GM19452 (cell line): ENCODE results near the gene FTH1.
"Not testable (repeated sequence)": the region's sequence is repeated elsewhere in the genome, so short reads cannot be mapped to it uniquely, and the experiment has no call there.

ENCODE experiments used
- ATAC-seq: cut with Tn5 transposase; IDR thresholded peaks from one replicate; pipeline ENCODE4 v1.9.1; 2021; ENCODE audit not compliant: unreplicated experiment

The FTH1 gene

DNA sequence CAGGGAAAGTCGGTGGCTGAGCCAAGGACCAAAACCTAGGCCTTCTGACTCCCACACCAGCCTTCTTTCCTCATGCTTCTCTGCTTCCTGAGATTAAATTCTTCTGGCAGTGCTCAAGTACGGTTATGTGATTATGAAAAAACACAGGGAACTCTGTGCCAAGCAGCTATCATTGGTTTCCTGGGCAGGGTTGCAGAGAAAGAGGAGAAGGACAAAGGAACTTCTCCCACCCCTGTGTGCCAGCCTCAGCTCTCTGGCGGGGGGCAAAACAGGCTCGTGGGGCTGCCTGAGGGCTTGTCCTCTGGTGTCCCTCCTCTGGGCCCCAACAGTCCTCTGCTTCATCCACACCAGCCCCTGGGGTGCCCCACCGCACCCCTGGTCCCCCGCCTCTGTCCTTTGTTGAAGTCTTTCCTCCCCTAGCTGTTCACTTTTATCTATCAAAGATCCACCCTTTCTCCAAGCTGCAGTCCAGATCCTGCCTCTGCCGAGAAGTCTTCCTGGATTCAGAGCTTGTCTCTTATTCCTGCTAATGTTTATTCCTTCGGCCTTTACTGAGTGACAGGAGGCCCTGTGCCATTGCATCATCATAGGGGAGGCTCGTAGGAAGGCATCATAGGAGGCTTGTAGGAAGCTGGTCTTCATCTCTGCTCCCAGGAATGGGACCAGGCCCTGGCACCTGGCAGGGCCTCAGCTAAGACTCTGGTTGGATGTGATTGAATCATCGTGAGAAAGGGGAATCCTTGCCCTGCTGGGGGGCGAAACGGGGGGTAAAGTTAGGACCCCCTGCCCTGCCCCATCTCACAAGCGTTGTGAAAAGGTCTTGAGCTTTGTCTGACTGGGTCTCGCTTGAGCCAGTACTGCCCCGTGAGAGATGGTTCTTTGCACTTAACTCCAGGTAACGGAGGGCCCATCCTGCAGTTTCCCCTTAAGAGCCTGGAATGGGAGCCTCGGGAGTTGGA lies 11.5 kb upstream of the FTH1 start:
- no peak for ATAC-seq

DNA sequence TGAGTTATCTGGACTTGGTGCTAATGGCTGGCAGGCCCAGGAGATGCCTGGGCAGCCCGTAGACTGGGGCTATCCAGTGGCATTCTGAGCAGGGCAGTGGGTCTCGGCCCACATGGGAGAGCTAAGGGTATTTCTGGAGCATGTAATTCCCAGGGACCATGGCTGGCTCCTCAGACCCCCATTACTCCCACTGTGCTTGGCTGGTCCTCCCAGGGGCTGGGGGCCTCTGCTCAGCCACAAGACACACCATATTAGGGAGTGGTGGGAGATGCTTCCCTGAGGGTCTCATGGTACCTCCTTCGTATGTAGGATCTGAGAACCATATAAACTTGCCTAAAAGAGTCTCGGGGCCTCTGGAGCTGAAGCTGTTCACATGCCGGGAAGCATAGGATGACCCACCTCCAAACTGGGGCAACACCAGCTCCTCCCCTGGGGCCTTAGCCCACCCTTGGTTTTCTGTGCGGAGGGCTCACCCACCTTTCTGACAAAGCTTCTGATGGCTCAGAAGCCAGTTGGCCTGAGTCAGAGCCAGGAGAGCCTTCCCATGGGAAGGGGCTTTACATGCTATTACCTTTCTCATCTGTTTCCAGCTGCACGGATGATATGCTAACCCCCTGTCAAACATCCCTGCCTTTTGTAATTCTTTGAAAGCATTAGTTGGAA lies 9.5 kb upstream of the FTH1 start:
- ATAC-seq: no peak

DNA sequence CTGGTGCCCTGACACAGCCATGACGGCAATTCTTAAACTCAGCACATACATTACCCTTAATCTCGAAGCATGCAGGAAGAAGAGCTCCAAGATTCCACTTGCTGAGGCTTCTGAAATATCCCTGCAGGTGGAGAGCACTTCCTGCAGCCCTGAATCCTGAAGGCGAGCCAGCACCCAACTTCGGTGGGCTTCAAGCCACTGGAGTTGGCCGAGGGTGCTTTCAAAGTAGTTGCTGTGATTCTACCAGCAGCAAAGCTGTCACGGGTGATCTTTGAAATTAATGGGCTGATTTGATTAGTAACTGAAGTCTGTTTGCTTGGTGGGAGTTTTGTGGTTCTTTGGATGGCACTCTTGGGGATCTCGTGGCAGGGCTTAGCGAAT lies 9.0 kb upstream of the FTH1 start:
- ATAC-seq: no peak

DNA sequence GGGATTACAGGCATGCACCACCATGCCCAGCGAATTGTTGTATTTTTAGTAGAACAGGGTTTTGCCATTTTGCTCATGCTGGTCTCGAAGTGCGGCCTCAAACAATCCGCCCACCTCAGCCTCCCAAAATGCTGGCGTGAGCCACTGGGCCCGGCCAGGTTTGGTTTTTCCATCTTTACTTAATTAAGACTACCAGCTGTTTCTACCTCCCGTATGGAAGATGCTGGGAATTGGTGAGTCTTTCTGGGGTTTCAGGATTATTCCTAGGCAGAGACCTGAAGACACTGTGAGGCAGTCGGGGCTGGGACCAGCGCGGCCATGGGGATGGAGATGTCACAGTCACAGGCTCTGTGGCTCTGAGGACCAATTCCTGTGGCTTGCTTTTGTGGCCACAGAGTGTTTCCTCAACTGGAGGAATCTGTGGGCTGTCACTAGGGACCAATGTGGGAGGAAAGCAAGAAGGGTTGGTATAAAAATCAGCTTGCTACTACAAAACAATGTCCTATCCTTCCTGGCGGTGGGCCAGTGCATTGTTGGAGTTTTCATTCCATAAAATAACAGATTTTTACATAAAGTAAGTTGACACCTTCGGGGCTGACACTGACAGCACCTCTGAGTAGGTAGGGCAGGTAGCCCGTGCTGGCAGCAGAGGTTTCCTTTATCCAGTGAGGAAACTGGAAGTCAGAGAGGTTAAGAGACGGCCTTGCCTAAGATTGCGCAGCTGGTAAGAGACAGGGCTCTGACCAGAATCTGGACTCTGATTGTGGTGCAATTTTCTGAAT lies 8.4 kb upstream of the FTH1 start:
- no peak for ATAC-seq

DNA sequence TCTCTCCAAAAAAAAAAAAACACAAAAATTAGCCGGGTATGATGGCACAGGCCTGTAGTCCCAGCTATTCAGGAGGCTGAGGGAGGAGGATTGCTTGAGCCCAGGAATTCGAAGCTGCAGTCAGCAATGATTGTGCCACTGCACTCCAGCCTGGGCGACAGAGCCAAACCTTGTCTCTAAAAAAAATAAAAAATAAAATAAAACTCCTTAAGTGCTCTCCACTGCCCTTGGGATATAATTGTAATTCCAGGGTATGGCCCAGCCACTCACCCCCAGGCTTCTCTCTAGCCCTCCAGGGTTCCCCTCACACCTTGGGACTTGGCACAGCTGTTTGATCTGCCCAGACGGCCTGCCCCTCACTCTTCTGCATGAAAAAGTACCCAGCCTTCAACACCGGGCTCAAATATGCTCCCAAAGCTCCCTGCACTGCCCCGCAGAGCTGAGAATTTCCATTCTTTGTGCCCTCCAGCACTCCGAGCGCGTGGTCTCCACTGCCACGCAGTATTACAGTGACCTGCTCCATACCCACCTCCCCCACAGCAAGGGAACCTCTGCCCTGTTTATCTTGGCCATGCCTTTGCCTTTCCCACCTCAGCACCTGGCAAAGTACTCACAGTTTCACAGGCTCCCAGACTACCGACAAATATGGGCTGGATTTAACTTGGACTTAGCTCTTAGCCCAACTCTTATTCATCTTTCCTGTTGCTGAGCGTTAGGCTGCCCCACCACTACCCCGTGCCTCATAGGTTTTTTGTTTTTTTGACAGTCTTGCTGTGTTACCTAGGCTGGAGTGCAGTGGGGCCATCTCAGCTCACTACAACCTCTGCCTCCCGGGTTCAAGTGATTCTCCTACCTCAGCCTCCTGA lies 7.6 kb upstream of the FTH1 start:
- no peak for ATAC-seq

DNA sequence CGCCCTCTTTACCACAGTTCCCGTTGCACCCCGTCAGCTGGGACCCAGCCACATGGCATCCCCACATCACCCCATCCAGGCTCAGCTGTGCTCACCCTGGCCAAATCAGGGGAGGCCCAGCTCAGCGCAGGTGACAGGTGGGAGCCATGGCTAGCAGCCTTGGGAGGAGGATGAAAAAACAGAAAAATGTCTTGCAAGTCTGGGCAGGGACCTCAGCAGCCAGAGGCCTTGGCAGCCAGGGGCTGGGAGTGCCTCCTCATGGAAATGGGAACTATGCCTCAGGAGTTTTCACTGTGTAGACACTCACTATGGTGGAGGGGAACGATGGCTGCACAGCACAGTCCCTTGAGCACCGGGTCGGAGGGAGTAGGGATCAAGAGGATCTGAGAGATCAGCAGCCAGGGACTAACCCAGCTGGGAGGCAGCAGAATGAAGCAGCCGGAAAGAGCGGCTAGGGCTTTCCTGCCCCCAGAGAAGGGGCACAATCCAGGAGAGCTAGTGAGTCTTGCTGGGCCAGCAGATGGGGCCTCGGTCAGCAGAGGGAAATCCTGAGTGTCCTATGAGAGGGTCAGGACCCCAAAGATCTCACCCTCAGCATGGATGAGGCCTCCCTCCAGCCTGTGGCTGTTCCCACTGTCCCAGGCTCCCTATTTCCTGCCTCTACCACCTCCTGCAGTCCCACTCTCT lies 6.2 kb upstream of the FTH1 start:
- ATAC-seq: no peak

DNA sequence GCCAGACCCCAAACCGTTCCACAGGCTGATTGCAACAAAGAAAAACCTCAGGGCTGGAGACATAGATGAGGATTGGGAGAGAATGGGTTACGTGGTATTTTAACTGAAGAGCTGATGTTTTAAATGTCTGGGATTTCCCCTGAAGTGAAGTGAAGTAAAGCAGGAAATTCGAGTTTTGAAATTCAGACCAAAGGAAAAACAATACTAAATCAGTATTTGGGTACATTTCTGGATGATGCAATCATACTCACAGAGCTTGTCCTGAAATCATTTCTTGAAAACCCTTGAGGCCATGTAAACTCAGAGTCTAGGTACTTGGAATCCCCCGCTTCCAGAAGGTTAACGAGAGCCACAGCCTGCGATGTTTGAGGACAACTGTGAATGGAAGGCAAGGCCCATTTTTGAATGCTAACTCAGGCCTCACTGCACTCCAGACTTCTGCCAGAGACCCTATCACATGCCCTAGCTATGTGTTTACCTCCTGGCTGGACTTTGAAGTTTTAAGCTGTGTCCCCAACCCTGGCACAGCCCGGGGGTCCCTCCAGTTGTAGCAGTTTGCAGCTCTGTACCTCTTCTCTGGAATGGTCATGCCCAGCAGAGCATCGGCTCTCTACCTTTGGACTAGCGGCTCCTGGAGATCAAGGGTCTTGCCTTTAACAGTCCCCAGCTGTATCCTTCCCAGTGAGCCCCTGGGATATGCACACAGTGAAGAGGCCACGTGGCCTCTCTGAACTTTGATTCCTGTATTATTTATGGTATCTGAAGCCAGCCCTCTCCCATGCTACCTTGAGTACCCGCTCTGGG lies 5.4 kb upstream of the FTH1 start:
- no peak for ATAC-seq

DNA sequence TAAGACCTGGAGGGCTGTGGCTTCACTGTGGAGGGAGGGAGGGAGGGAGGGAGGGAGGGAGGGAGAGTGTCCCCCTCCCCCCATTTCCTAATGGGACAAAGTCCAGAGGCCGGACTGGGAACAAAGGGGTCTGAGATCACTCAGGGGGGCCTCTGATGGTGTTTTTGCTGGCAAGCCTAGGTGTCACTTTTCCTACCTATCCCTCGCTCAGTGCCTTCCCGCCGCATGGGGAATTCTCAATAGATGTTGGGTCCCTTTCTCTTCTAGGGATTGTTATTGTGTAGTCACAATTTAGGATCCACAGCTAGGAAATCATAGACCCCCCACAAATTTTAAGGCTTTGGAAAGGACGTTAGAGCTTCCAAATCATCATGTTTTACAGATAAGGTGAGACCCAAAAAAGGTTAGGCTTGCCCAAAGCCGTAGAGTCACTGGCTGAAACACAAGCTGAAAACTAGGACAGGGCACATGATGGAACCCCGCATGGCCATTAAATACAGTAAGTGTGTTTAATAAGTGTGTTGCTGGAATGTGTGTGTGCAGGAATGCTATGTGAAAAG lies 4.8 kb upstream of the FTH1 start:
- ATAC-seq: no peak

DNA sequence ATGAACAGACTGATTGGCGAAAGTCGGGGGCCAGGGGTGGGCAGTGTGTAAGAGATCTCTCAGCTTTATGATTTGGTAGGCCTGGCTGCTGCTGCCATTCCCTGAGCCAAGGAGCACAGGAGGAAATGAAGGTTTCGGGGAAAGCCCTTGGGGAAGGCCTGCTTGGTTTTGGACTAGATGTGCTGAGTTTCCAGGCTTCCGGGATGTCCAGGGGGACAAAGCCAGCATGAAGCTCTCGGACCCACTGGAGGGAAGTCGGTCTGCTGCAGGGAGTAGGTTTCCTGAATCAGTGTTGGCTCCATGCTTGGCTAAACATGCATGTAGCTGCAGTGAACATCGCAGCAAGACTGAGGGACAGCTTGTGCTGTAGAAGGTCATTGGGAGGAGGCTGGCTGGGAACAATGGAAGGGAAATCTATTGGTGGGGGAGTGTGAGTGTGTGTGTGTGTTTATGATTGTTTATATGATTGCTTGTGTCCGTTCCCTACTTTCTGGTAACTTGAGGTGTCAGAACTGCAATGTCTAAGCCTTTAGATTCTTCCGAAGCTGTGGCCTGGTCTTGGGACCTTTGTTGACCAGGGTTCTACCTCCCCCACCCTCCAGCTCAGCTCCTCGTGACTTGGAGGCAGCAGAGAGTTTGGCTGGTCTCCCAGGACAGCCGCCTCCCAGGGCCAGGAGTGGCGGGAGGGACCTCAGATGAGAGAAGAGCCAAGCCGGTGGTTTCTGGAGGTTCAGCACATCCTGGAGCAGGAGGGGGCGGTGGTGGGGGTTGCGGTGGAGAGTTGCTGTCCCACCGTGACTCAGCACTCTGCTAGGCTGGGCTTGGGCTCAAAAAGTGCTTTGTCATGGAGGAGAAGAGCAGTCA lies 4.0 kb upstream of the FTH1 start:
- ATAC-seq: no peak

DNA sequence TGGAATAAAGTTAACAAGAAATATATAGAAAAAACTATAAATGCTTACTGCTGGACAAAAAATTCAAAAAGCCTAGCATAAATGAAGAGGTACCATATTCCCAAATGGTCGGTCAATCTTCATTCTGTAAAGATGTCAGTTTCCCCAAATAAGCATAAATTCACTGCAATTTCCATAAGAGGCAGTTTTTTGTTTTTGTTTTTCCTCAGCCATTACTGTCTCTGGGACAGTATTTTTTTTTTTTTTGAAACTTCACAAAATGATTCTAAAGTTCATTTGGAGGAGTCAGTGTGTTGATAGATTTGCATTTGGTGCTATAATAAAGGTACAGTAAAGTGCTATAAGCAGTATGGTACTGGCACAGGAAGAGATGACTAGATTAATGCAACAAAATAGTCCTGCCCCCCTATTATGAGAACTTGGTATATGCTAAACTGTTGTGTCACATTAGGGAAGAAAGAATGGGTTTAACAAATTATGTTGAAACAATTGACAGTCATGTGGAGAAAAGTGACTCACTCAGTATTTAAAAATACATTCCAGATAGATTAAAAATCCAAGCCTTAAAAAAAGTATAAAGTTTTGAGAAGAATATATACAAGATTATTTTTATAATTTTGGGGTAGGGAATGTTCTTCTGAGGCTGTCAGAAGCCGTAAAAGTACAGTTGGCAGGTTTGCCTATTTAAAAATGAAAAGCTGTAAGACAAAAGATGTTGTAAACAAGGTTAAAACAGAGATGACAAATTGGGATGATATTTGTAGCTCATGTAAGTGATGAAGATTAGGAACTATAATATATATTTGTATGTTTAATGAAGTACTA lies 2.6 kb upstream of the FTH1 start:
- no peak for ATAC-seq

DNA sequence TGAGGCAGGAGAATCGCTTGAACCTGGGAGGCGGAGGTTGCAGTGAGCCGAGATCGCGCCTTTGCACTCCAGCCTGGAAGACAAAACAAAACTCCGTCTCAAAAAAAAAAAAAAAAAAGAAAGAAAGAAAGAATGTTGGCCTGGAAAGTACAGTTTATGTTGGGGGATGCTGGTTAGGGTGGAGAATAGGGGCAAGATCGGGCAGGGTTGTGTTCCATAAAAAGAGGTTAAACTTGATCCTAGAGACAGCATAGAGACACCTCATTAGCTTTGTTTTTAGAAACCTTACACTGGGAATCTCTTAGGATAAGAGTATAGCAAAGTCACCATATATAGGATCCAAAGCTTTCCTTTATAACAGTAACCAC lies 1.9 kb upstream of the FTH1 start:
- ATAC-seq: no peak

DNA sequence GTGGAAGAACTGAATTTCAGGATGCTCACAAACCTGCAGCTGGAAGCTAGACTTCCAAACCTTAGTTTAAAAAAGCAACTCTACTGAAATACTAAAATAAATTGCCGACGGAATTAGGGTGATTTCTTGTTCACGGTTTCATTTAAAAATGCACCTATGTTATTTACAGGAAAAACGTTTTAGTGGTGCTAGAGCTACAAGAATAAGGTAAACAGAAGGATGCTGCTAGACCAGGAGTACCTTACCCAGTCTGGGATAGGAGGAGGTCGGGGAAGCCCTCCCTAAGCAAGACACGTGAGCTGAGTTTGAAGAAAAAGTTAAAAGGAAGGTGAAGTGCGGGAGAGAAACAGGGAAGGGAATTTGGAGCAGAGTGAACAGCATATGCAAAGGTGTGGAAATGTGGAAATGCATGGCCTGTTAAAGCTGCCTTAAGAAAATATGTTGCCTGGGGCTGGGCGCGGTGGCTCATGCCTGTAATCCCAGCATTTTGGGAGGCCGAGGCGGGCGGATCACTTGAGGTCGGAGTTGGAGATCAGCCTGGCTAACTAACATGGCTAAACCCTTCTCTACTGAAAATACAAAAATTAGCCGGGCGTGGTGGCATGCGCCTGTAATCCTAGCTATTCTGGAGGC lies 1.4 kb upstream of the FTH1 start:
- ATAC-seq: no peak

DNA sequence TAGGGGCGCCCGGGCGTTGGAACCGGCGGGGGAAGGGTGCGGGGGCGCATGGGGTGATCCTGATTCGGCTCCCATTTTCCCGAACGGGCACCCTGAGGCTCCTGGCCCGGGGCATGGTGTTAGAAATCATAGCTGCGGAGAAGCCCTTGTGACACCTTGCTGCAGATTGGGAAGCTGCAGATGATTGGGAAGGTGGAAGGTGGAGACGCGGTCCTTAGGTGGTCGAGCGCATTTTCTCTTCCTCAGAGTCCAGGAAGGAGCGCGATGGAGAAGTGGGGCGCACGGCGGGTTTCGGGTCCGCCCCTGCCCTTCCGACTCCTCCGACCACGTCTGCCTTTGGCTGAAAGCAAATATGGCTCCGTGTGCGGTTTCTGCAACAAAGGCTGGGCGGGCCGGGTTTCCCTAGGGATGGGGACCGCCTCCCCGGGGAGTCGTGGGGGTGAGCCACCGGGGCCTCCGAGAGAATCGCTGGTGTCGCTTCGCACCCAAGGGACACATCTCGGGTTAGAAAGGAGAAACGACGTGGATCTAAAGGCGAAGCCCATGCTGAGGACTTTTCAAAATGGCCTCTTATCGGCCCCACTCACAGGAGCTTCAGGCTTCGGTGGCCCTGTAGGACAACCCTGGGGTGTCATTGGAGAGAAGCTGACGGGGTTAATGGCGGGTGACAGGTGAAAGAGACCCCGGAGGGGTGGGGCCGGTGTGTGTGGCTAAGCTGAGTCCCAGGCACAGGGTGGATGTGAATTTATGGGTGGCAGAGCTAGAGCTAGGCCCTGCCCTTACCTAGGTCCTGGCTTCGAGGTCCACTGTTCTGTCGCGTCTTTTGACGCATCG lies 707 bp upstream of the FTH1 start:
- ATAC-seq: peak; percentile 22

DNA sequence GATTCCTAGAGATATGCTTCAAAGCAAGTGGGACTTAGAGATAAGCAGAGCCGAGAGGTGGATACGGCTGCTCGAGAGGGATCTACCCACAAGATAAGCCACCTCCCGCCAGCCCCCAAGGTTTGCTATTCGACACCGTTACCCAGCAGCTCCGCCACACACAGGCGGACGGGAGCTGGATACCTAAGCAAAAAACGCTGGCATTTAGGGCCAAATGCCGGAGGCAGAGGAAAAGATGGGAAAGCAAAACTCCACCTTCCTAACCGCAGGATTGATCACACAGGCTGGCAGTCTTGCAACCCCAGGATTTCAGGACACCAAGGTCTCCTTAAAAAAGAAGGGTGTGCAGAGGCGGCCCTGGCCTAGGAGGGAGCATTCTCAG lies 709 bp downstream of the FTH1 start:
- ATAC-seq: no peak

DNA sequence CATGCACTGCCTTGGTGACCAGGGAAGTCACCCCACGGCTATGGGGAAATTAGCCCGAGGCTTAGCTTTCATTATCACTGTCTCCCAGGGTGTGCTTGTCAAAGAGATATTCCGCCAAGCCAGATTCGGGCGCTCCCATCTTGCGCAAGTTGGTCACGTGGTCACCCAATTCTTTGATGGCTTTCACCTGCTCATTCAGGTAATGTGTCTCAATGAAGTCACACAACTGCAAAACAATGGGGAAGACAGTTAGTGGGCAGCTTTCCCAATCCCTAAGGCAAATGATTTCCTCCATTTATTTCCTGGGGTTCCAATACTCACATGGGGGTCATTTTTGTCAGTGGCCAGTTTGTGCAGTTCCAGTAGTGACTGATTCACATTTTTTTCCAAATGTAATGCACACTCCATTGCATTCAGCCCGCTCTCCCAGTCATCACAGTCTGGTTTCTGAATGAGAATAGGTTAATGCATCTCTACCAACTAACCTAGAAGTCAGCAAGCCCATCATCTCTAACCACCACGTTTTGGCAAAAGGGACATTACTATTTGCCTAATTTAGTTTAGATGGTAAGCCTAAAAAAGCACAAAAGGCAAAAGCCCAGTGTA lies 2.7 kb downstream of the FTH1 start:
- not testable (repeated sequence) for ATAC-seq
